ENCODE measurements around the gene EGFR.

GRCh38 chr7:55181762-55182161 lies 162.9 kb downstream of the EGFR start:
- no peak for TF ChIP-seq CTCF (IDR thresholded peaks at IDR 0.05; ENCODE audit: borderline replicate concordance, extremely low read depth, low read length, poor library complexity, severe bottlenecking)
- no peak for TF ChIP-seq EZH2 (IDR thresholded peaks at IDR 0.05; ENCODE audit: borderline replicate concordance, low read depth, low read length, severe bottlenecking)
